HepG2 (cell line): ENCODE results near the gene OSBPL3. TPM values are rescaled to one million over a fixed set of nuclear protein-coding genes. Genes with fewer than 3 reads are reported as not detected.

ENCODE experiments used
- ATAC-seq: fragments of 200-7000 bp; cut with Tn5 transposase; 3 replicates; pipeline ENCODE4 v1.9.1; 2020; ENCODE audit warnings: mild to moderate bottlenecking, moderate library complexity
- BruUV-seq: library from RNA; stranded (reverse); fragments of 400-500 nt; replicated peaks from 2 replicates; lab custom pipeline; 2021; lab: Mats Ljungman, UMichigan
- CTCF ChIA-PET: fragments of 300-600 bp; formaldehyde crosslinking; extraction: SDS; loops from one replicate; lab custom pipeline; 2021; ENCODE audit warnings: low total read pairs, inconsistent platforms, low intra/inter-chr PET ratio; lab: Yijun Ruan, JAX
- POLR2A ChIA-PET: fragments of 350-600 bp; sonication (Branson Sonifier 250); formaldehyde crosslinking; loops from one replicate; lab custom pipeline; 2020; ENCODE audit warnings: antibody characterized with exemption, inconsistent platforms; lab: Yijun Ruan, JAX
- DNase-seq: peaks from one replicate; pipeline ENCODE4 v3.0.0-alpha.2; 2015; ENCODE audit warnings: low spot score
- FAIRE-seq: peaks from 3 replicates; lab custom pipeline; 2011; peaks lifted over from hg19 to GRCh38; lab: Jason Lieb, UNC
- H2AFZ ChIP-seq: one replicate; pipeline ENCODE4 v1.6.1; 2011; ENCODE audit warnings: low read length, inconsistent platforms
- H3K27ac ChIP-seq: fragments of 300-600 bp; 3 replicates; pipeline ENCODE4 v1.8.0; 2011; ENCODE audit warnings: mixed run types, mild to moderate bottlenecking, mixed read lengths, low read length, inconsistent platforms; ENCODE audit not compliant: insufficient read depth; ENCODE audit errors: extremely low read length
- H3K27me3 ChIP-seq, 2 experiments: fragments of 200-600 bp in 1 of 2; 2 replicates in 1 of 2; 3 replicates in 1 of 2; pipeline versions ENCODE4 v1.6.0 to v1.8.0; 2011; ENCODE audit warnings: low read length in 2 of 2, mild to moderate bottlenecking in 2 of 2, moderate library complexity in 2 of 2, inconsistent platforms in 1 of 2; ENCODE audit not compliant: insufficient read depth in 2 of 2, control insufficient read depth in 1 of 2
- H3K36me3 ChIP-seq, 2 experiments: fragments of 200-600 bp in 1 of 2; replicated peaks in 1 of 2; 2 replicates in 1 of 2; 3 replicates in 1 of 2; pipeline versions ENCODE4 v1.5.1 to v1.8.0; 2011; ENCODE audit warnings: low read length in 2 of 2, inconsistent platforms in 1 of 2; ENCODE audit not compliant: insufficient read depth in 2 of 2, control insufficient read depth in 1 of 2
- H3K4me1 ChIP-seq: 2 replicates; pipeline ENCODE4 v1.5.1; 2012; ENCODE audit warnings: low read length, inconsistent platforms; ENCODE audit not compliant: insufficient read depth
- H3K4me2 ChIP-seq: 2 replicates; pipeline ENCODE4 v1.6.0; 2011; ENCODE audit warnings: low read depth, low read length, inconsistent platforms
- H3K4me3 ChIP-seq, 3 experiments: fragments of 200-600 bp in 1 of 3; sonication (generic), shearing (Covaris generic) in 1 of 3; replicated peaks in 1 of 3; 2 replicates each; pipeline ENCODE4 v1.5.1; 2011 to 2016; ENCODE audit warnings: low read length in 3 of 3, inconsistent platforms in 2 of 3, low read depth in 2 of 3, mild to moderate bottlenecking in 2 of 3, control low read depth in 1 of 3, mixed read lengths in 1 of 3; ENCODE audit not compliant: insufficient read depth in 1 of 3
- H3K79me2 ChIP-seq: one replicate; pipeline ENCODE4 v1.6.1; 2011; ENCODE audit warnings: low read length, inconsistent platforms; ENCODE audit not compliant: insufficient read depth
- H3K9ac ChIP-seq: 2 replicates; pipeline ENCODE4 v1.6.0; 2011; ENCODE audit warnings: mild to moderate bottlenecking, low read depth, low read length, inconsistent platforms; ENCODE audit not compliant: insufficient read depth
- H3K9me3 ChIP-seq: 2 replicates; pipeline ENCODE4 v1.5.1; 2012; ENCODE audit warnings: mild to moderate bottlenecking, low read length
- H4K20me1 ChIP-seq: 2 replicates; pipeline ENCODE4 v1.6.0; 2011; ENCODE audit warnings: inconsistent platforms, mild to moderate bottlenecking, low read length, moderate library complexity; ENCODE audit not compliant: insufficient read depth
- FOXK1 ChIP-seq: sonication (generic); formaldehyde crosslinking; IDR thresholded peaks from 2 replicates; pipeline ENCODE4 v1.4.0; 2020; ENCODE audit warnings: low read depth, missing genetic modification reagents, borderline replicate concordance
- KLF11 ChIP-seq: IDR thresholded peaks from 2 replicates; pipeline ENCODE4 v1.6.1; 2016; ENCODE audit warnings: missing compliant biosample characterization
- NFRKB ChIP-seq: fragments of 450-650 bp; IDR thresholded peaks from 2 replicates; pipeline ENCODE4 v1.6.1; 2017
- SRY ChIP-seq: sonication (generic); formaldehyde crosslinking; IDR thresholded peaks from 2 replicates; pipeline ENCODE4 v1.8.0; 2022; ENCODE audit warnings: mild to moderate bottlenecking, missing genetic modification reagents
- ZIK1 ChIP-seq: sonication (generic); formaldehyde crosslinking; IDR thresholded peaks from 2 replicates; pipeline ENCODE4 v1.5.0; 2020; ENCODE audit warnings: mild to moderate bottlenecking, low read depth, missing genetic modification reagents, borderline replicate concordance
- WGBS: methylation state at CpG from one replicate; pipeline ENCODE4 v1.1.6; 2017; ENCODE audit warnings: low lambda C conversion rate; 5-methylcytosine and 5-hydroxymethylcytosine counted together
- in situ Hi-C: cut with HindIII; loops from 2 replicates; pipeline ENCODE4 v1.10.0; 2017; ENCODE audit warnings: low pct_unique_long_range_greater_than_20kb; ENCODE audit not compliant: extremely low pct_ligation_motif_present
- intact Hi-C: fragments of 100-400 bp; cut with micrococcal nuclease; formaldehyde crosslinking; loops from one replicate; pipeline ENCODE4 v1.10.0; 2022; ENCODE audit not compliant: unreplicated experiment
- polyA plus RNA-seq, 8 experiments: library from polyadenylated mRNA; depleted of rRNA in 3 of 8; stranded (reverse) in 7 of 8; unstranded in 1 of 8; fragments of >200 nt; fragmentation: Illumina TruSeq in 4 of 8; extraction: Trizol in 4 of 8; gene quantifications; 2 replicates each; pipeline versions ENCODE4 v1.2.1 to v1.2.3, GENCODE V29; 2011 to 2016; ENCODE audit warnings: low read depth in 4 of 8, missing spikeins in 1 of 8, mixed read lengths in 1 of 8; ENCODE audit not compliant: insufficient read depth in 1 of 8
- total RNA-seq, 5 experiments: library from RNA; depleted of rRNA; stranded (reverse); fragments of >200 nt; fragmentation: Illumina TruSeq; extraction: Trizol; gene quantifications; 2 replicates each; pipeline ENCODE4 v1.2.3, GENCODE V29; 2016; ENCODE audit warnings: low read depth in 1 of 5
- TF ChIP-seq, protein P1 (sequence below): sonication (generic); formaldehyde crosslinking; IDR thresholded peaks from 2 replicates; pipeline ENCODE4 v1.5.0; 2020; ENCODE audit warnings: missing genetic modification reagents
- TF ChIP-seq, protein P2 (sequence below): sonication (generic); formaldehyde crosslinking; IDR thresholded peaks from 2 replicates; pipeline ENCODE4 v1.5.0; 2020; ENCODE audit warnings: mild to moderate bottlenecking, low read depth, missing genetic modification reagents, borderline replicate concordance

Gene OSBPL3
- total and polyA plus RNA-seq, 2 of the 13 experiments (the other 11 are each of a cell fraction or from before 2014, with no cell fraction given): 8.8 to 28.9 TPM

DNA sequence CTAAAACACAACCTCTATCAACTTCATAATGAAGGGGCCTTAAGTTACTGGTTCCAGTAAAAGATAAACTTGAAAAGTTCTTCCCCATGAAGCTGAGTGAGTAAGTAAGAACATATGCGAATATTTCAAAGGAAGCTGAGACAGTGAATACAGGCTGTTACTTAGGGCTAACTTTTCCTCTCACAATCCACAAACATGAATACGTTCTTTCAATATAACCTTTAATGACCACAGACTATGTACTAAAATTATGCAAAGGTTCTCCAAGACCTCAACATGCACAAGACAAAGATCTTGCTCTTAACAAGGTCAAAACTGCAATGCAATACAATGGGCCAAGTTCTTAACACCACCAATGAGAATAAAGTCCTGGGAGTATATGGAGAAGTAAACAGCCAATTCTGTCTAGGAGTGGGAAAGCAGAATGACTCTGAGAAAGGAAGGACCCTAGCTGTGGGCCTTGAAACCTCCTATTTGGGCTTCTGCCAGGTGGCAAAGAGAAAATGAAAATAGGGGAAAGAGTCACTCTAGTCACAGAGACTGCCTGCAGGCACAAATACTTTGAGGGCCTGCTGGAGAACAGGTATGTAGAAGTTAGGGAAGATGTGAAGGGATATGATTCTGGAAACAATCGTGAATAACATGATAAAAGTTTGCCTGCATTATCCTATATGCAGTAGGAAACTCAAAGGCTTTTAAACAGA, 43.7 kb downstream of the OSBPL3 start:
- H3K27ac ChIP-seq: no peak overlapping the region
- H3K27me3 ChIP-seq: no peaks in the 10 kb centered on the region
- H3K9me3 ChIP-seq: no peaks in the 10 kb centered on the region
- 98% methylated on average over 3 of the region's 3 CpGs for WGBS
- no peaks in the 10 kb centered on the region for H3K36me3 ChIP-seq
- H3K4me1 ChIP-seq: 0 out of 2 replicates have a peak, but pooled peaks cover 8% of the 10 kb centered on the region
- ChIA-PET CTCF (no interaction called here), POLR2A (no interaction called here)
- peaks cover 61% of the 10 kb centered on the region for H3K79me2 ChIP-seq
- in situ Hi-C loops (no loop called here), intact Hi-C loops (no loop called here)
- DNase-seq (no peak), FAIRE-seq (no peak), ATAC-seq (no peak)
- TF ChIP-seq FOXK1 (CRISPR knock-in tag) (no peak), SRY (CRISPR knock-in tag) (no peak), NFRKB (no peak), ZIK1 (CRISPR knock-in tag) (no peak), KLF11 (CRISPR knock-in tag) (no peak)
- TF ChIP-seq, protein P1, sequence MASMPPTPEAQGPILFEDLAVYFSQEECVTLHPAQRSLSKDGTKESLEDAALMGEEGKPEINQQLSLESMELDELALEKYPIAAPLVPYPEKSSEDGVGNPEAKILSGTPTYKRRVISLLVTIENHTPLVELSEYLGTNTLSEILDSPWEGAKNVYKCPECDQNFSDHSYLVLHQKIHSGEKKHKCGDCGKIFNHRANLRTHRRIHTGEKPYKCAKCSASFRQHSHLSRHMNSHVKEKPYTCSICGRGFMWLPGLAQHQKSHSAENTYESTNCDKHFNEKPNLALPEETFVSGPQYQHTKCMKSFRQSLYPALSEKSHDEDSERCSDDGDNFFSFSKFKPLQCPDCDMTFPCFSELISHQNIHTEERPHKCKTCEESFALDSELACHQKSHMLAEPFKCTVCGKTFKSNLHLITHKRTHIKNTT (CRISPR knock-in tag): no peak
- TF ChIP-seq, protein P2, sequence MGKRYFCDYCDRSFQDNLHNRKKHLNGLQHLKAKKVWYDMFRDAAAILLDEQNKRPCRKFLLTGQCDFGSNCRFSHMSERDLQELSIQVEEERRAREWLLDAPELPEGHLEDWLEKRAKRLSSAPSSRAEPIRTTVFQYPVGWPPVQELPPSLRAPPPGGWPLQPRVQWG: no peak
- no peak overlapping the region for H3K9ac ChIP-seq
- H4K20me1 ChIP-seq: 0 out of 2 replicates have a peak, but pooled peaks cover 2% of the 10 kb centered on the region
- H2AFZ ChIP-seq: no peak overlapping the region
- no peak overlapping the region for H3K4me2 ChIP-seq
- no TSS peak for BruUV-seq
- H3K4me3 ChIP-seq: no peak overlapping the region
